ENCODE results near the gene FAM89A. TPM values are rescaled to one million over a fixed set of nuclear protein-coding genes. Genes with fewer than 3 reads are reported as not detected.

FAM89A gene
- total RNA-seq, 1 experiment from 2014 or later = 1.5 TPM

DNA sequence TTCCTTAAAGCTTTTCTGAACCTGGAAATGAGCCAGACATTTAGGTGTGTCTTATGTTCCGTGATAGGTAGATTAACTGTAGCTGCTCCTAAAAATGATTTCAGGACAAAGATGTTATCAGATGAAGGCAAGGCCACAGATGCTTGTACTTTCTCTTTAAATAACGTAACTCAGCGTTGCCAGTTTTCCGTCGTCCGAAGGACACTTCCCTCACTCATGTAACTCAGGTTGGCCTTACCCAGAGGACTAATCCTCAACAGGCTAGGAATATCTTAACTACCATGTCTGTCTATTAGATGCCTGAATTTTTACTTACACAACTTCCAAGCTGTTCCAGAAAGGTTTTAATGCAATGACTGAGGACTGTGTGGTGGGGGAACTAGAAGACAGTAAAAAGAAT lies 35.4 kb upstream of the FAM89A start:
- no peaks in the 10 kb centered on the region; the same call in 1 of the 2 replicates for H3K27me3 ChIP-seq (ENCODE audit: insufficient read depth, low read length)
- H3K4ac ChIP-seq (ENCODE audit: low read depth, low read length) = no peak overlapping the region
- no peaks in the 10 kb centered on the region for H3K4me1 ChIP-seq (ENCODE audit: insufficient read depth, low read length)
- no peak overlapping the region for H2AK5ac ChIP-seq (ENCODE audit: insufficient read length, low read length)
- no peak overlapping the region for H3K9ac ChIP-seq (ENCODE audit: extremely low read depth, insufficient read length, low read length)
- Mint-ChIP-seq H3K27me3 (ENCODE audit: low read depth) (peaks cover 87% of the 10 kb centered on the region), H3K4me1 (no peaks in the 10 kb centered on the region), H3K36me3 (ENCODE audit: insufficient read depth in 1 of 3, low read depth in 3 of 3) (no peaks in the 10 kb centered on the region), H3K9me3 (no peaks in the 10 kb centered on the region; a peak in 1 of 5 replicates), H3K4me3 (no peak overlapping the region), H3K27ac (no peak overlapping the region)
- no CpG with 5 or more reads among the region's 6 CpGs for WGBS (ENCODE audit: extremely low coverage, insufficient read length, low lambda C conversion rate)
- H4K20me1 ChIP-seq (ENCODE audit: control insufficient read depth, insufficient read depth, insufficient read length) = no peaks in the 10 kb centered on the region
- no peaks in the 10 kb centered on the region for H3K79me2 ChIP-seq (ENCODE audit: insufficient read depth, low read length)
- DNase-seq = no peak
- H3K23ac ChIP-seq (ENCODE audit: insufficient read length, low read depth, low read length) = no peak overlapping the region
- no peaks in the 10 kb centered on the region for H3K9me3 ChIP-seq (ENCODE audit: control insufficient read depth, low read depth, low read length)
- TF ChIP-seq, protein P1, sequence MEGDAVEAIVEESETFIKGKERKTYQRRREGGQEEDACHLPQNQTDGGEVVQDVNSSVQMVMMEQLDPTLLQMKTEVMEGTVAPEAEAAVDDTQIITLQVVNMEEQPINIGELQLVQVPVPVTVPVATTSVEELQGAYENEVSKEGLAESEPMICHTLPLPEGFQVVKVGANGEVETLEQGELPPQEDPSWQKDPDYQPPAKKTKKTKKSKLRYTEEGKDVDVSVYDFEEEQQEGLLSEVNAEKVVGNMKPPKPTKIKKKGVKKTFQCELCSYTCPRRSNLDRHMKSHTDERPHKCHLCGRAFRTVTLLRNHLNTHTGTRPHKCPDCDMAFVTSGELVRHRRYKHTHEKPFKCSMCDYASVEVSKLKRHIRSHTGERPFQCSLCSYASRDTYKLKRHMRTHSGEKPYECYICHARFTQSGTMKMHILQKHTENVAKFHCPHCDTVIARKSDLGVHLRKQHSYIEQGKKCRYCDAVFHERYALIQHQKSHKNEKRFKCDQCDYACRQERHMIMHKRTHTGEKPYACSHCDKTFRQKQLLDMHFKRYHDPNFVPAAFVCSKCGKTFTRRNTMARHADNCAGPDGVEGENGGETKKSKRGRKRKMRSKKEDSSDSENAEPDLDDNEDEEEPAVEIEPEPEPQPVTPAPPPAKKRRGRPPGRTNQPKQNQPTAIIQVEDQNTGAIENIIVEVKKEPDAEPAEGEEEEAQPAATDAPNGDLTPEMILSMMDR (conservative IDR thresholded peaks at IDR 0.05) = no peak
- H2BK20ac ChIP-seq (ENCODE audit: low read depth, low read length, poor library complexity, severe bottlenecking) = no peak overlapping the region
- H3K4me2 ChIP-seq (ENCODE audit: insufficient read depth, insufficient read length, low read length) = no peak overlapping the region
- no peak overlapping the region for H3K14ac ChIP-seq (ENCODE audit: insufficient read depth, low read length)
- no peak overlapping the region for H3K18ac ChIP-seq (ENCODE audit: insufficient read length, low read depth, low read length)
- H2BK15ac ChIP-seq (ENCODE audit: low read depth, low read length) = no peak overlapping the region
- no peak overlapping the region for H2BK120ac ChIP-seq (ENCODE audit: low read depth, low read length, poor library complexity, severe bottlenecking)
- H2BK5ac ChIP-seq (ENCODE audit: insufficient read length, low read length) = no peak overlapping the region
- H3K27ac ChIP-seq (ENCODE audit: insufficient read length, low read depth, low read length) = no peak overlapping the region
- H3K79me1 ChIP-seq (ENCODE audit: insufficient read depth, low read depth, low read length, poor library complexity, severe bottlenecking) = no peaks in the 10 kb centered on the region
- H4K91ac ChIP-seq (ENCODE audit: insufficient read length, low read depth, low read length) = no peak overlapping the region
- H3K56ac ChIP-seq (ENCODE audit: insufficient read length, low read depth, low read length) = no peak overlapping the region
- no peak overlapping the region for H4K8ac ChIP-seq (replicated peaks; ENCODE audit: insufficient read length, low read depth, low read length)
- no peak overlapping the region for H3T11ph ChIP-seq (ENCODE audit: low read length)
- no peaks in the 10 kb centered on the region for H3K23me2 ChIP-seq (ENCODE audit: insufficient read length, low read depth, low read length, poor library complexity, severe bottlenecking)
- H2AFZ ChIP-seq (ENCODE audit: low read length) = no peak overlapping the region
- H2BK12ac ChIP-seq (ENCODE audit: insufficient read length, low read depth, low read length) = no peak overlapping the region
- H4K5ac ChIP-seq (ENCODE audit: insufficient read length, low read depth, low read length) = no peak overlapping the region
